ENCODE results near the gene CNN1.
A peak's percentile ranks its signal among the peaks of the same experiment; 100 is the strongest.
"Not testable (repeated sequence)": the region's sequence is repeated elsewhere in the genome, so short reads cannot be mapped to it uniquely, and the experiment has no call there.

The CNN1 gene

GRCh38 chr19:11564082-11564807 lies 25.6 kb downstream of the CNN1 start:
- not testable (repeated sequence) for DNase-seq (ENCODE audit: low read depth, low spot score)

- DNase-seq (ENCODE audit: low read depth, low spot score): not testable (repeated sequence)
These were observed 27.0 kb downstream of the CNN1 start for GRCh38 chr19:11565649-11565980.

DNA sequence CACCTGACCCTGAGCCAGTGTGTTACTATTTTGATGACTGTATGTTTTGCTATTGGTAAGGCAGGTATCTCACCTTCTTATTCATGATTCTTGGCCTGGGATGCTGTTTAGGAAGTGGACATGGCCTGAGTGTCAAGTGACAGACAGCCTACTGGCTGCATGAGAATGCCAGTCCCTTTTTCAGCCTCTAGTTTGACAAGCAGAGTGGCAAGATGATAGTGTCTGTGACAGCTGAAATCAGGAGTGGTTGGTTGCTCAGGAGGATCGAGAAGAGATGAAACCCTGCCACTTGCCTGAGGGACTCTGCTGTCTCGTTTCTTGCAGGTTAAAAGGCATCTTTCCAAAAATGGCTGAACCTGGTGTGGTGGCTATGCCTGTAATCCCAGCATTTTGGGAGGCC lies 27.5 kb downstream of the CNN1 start:
- DNase-seq (ENCODE audit: low read depth, low spot score): no peak

- DNase-seq (ENCODE audit: low read depth, low spot score): no peak
These were observed 31.4 kb downstream of the CNN1 start for GRCh38 chr19:11570039-11570462.

DNA sequence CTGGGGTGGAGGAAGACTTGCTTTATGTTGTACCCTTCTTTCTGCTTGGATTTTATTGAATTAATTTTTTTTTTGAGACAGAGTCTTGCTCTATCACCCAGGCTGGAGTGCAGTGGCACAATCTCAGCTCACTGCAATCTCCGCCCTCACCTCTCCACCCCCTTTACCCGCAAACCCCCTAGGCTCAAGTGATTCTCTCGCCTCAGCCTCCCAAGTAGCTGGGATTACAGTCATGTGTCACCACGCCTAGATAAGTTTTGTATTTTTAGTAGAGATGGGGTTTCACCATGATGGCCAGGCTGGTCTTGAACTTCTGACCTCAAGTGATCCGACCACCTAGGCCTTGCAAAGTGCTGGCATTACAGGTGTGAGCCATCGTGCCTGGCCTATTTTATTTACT lies 34.7 kb downstream of the CNN1 start:
- not testable (repeated sequence) for DNase-seq (ENCODE audit: low read depth, low spot score)

DNA sequence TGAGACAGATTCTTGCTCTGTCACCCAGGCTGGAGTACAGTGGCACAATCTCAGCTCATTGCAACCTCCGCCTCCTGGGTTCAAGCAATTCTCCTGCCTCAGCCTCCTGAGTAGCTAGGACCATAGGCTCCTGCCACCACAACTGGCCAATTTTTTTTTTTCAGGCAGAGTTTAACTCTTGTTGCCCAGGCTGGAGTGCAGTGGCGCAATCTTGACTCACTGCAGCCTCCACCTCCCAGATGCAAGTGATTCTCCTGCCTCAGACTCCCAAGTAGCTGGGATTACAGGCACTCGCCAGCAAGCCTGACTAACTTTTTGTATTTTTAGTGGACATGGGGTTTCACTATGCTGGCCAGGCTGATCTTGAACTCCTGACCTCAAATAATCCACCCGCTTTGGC lies 35.1 kb downstream of the CNN1 start:
- DNase-seq (ENCODE audit: low read depth, low spot score): not testable (repeated sequence)

DNA sequence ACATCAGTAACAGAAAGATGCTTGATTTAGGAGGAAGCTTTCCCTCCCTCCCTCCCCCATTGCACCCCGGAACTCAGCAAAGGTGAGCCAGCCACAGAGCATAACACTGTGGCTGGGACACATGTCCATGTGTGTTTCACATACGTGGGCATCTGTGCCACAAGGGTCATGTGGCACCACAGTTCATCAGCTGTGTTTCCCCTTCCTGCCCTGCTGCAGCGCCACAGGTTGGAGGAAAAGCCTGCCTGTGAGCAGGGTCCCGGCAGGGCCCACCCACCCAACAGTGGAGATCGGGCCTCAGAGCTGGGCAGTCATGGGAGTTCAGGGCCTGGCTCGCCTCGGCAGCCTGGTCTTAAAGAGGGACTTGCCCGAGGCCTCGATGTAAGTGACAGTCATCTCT lies 36.0 kb downstream of the CNN1 start:
- DNase-seq (ENCODE audit: low read depth, low spot score): no peak

DNA sequence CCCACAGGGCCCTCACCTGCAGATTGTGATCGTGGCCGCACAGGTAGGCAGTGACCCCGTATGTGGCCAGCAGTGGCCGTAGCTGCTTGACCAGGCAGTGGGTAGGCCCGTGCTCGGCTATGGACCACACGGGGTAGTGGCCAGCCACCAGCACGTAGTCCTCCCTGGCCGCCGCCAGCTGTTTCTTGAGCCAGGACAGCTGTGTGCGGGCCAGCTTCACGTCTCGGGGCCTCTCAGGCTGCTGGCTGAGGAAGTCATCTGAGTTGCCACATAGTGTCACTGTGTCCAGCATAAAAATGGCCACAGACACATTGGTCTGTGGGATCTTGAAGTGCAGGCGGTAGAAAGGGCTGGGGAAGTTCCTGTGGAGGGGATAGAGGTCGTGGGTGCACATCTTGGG lies 37.6 kb downstream of the CNN1 start:
- no peak for DNase-seq (ENCODE audit: low read depth, low spot score)

DNA sequence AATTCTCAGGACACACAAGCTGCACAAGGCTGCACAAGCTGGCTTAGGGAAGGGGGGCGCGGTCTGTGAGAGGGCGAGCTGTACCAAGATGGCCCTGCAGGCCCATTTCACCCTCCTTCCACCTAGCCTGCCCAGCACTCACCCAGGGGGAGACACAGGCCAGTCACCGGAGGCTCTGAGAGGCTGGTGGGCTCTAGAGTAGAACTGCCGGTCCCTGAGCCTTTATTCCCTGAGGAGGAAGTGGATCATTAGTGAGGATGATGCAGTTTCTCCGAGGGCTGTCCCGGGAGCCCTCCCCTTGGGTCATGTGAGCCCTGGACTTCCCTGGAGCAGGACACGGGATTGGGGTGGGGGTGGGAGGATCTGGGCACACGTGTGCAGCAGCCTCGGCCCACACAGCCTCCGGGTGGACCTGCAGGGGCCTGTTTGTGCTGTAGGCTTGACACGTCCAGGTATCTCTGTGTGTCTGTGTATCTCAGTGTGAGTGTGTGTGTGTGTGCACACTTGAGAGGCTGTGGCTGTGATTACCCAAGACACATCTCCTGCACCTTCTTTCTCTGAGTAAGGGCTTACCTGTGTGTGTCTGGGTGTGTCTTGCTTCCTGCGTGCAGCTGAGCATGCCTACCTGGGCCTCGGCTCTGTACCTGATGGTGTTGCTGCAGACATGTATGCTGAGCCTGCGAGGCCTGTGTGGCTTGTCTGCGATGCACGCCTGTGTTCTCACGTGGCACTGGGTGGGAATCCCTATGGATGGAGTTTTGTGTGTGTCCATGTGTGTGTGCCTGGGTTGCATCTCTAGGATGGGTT lies 39.0 kb downstream of the CNN1 start, which contains the start of gene ACP5:
ACP5 (minus strand) TSS at position 195 of the 807 bp plus-strand sequence. CDS start 328 bp downstream, outside the sequence.
- DNase-seq (ENCODE audit: low read depth, low spot score): no peak

DNA sequence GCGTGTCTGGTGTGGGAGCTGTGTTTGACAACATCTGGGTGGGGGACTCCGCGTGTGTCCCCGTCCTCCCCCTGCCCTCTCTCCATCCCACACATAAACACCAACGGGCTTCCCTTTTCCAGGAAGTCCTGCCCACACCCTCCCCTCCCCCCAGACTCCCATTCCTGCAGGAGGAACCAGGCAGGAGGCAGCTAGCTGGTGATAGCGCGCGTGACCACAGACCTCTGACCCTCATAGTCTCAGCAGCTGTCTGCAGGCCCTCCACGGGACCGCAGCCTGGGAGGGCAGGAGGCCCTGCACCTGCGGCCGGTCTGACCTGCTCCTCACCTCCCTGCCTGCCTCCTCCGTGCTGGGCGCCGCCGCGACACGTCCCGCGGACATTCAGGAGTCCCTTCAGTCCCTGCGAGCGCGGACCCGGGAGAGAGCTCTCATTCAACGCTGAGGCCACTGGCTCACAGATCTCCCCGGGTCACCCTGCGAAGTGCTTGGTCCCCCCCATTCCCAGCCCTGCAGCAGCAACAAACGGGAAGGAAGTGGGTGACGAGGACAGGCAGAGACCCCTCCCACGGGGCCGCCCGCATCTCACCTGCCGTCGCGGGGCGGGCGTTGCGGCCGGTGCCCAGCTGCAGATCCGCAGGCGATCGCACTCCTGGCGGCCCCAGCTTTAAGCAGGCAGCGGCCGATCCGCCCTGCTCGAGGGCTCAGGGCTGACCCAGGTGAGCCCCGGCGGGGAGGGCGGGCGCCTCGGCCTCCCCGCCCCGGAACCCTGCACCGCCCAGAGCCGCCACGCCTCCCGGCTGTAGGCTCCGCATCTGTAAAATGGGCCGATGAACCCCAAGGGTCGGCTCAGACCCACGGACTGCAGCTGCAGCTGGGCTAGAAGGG lies 39.8 kb downstream of the CNN1 start:
- no peak for DNase-seq (ENCODE audit: low read depth, low spot score)

DNA sequence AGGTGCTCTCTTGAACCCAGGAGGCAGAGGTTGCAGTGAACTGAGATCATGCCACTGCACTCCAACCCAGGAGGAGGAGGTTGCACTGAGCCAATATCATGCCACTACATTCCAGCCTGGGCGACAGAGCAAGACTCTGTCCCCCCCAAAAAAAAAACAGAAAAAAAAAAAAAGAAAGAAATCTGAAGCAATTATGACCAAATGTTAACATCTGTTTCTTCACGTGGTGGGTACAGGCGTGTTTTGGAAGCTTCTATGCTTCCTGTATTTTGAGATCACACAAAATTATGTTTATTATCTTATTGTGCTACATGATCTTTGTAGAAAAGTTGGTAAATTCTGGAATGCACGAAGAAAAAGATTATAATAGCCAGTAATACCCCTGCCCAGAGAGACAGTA lies 41.5 kb downstream of the CNN1 start:
- DNase-seq (ENCODE audit: low read depth, low spot score): no peak

DNA sequence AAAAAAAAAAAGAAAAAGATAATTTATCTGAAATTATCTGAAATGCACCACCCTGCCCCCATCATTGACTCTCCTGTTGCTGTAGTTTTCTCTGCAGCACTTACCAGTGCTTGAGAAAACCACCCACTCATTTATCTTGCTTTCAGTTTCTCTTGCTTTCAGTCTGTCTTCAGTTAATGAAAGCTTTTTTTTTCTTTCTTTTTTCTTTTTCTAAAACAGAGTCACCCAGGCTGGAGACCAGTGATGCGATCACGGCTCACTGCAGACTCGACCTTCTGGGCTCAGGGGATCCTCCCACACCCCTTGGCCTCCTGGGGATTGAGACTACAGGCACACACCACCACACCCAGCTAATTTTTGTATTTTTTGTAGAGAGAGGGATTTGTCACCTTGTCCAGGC lies 43.1 kb downstream of the CNN1 start:
- no peak for DNase-seq (ENCODE audit: low read depth, low spot score)

GRCh38 chr19:11586331-11586730 lies 47.7 kb downstream of the CNN1 start:
- no peak for DNase-seq (ENCODE audit: low read depth, low spot score)

DNA sequence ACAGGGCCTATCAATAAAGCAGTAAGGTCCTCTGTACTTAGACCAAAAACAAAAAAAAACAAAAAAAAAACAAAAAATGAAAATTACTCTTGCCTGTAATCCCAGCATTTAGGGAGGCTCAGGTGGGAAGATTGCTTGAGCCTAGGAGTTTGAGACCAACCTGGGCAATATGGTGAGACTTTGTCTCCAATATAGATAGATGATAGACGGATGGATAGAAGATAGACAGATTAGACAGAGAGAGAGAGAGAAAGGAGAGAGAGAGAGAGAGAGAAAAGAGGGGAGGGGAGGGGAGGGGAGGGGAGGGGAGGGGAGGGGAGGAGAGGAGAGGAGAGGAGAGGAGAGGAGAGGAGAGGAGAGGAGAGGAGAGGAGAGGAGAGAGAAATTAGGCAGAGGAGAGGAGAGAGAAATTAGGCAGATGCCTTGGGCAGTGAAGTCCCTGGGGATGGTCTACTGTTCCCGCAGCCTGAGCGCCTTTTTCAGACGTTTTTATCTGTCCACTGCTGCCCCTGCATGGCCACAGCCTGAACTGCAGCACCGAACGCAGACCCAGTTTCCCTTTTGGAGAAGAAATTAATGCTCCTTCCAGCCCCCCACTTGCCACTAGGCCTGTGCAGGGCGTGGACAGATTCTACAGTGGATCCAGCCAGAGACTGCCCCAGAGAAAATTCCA lies 48.8 kb downstream of the CNN1 start:
- no peak for DNase-seq (ENCODE audit: low read depth, low spot score)

GRCh38 chr19:11587975-11588631 lies 49.5 kb downstream of the CNN1 start:
- no peak for DNase-seq (ENCODE audit: low read depth, low spot score)

DNA sequence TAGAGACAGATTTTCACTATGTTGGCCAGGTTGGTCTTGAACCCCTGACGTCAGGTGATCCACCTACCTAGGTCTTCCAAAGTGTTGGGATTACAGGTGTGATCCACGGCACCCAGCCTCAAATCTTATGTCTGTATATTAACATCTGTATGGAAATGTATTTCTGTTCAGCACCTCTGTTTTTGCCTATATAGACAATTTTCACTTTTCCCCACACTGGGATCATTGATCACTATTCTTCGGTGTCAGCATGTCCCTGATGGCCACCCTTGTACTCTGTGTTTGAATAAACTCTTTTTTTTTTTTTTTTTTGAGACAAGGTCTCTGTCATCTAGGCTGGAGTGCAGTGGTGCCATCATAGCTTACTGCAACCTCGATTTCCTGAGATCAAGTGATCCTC lies 55.4 kb downstream of the CNN1 start:
- DNase-seq (ENCODE audit: low read depth, low spot score): no peak

- DNase-seq (ENCODE audit: low read depth, low spot score): no peak
These were observed 57.5 kb downstream of the CNN1 start for GRCh38 chr19:11596156-11596555.

- DNase-seq (ENCODE audit: low read depth, low spot score): peak; percentile 87
These were observed 58.8 kb downstream of the CNN1 start, which contains the start of gene ZNF627 for GRCh38 chr19:11597202-11598102. Gene ZNF627 (plus strand): TSS chr19:11597483. CDS start chr19:11597628, 145 bp downstream.

GRCh38 chr19:11598103-11598483 lies 59.4 kb downstream of the CNN1 start:
- no peak for DNase-seq (ENCODE audit: low read depth, low spot score)

DNA sequence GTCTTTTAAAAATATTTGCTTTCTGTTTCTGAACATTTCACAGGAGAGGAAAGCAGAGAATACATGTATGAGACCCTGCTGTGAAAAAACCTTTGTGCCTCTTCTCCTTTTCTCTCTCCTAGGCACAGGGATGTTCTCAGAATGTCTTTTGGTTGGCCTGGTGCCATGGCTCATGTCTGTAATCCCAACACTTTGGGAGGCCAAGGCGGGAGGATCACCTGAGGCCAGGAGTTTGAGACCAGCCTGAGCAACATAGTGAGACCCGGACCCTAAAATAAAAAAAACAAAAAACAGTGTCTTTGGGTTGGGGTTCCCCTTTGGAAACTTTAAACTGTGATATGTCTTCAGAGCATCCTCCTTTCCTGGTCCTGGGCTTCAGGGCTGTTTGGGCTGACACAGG lies 60.1 kb downstream of the CNN1 start:
- no peak for DNase-seq (ENCODE audit: low read depth, low spot score)

Data from brain pericyte (primary cell).